ENCODE measurements around the gene C14orf119. TPM values are rescaled to one million over a fixed set of nuclear protein-coding genes. Genes with fewer than 3 reads are reported as not detected.

C14orf119 gene
- total and polyA plus RNA-seq, 9 of the 15 experiments (the other 6 are each of a cell fraction or from before 2014, with no cell fraction given) = 36.7 to 251 (median 51.8) TPM

GRCh38 chr14:23095196-23096108, at the start of gene C14orf119 (continued):
- TF ChIP-seq NR0B1 (IDR thresholded peaks at IDR 0.05; ENCODE audit: partially characterized antibody) (no peak), HBP1 (CRISPR knock-in tag; IDR thresholded peaks at IDR 0.05) (0 out of 2 replicates have a peak, but pooled peaks have one; percentile 19), HMGXB4 (CRISPR knock-in tag; IDR thresholded peaks at IDR 0.05) (no peak), GABPA (tag; conservative IDR thresholded peaks at IDR 0.05; ENCODE audit: low read depth) (peak; percentile 94), PRPF4 (IDR thresholded peaks at IDR 0.05; ENCODE audit: insufficient read depth, low read depth, low read length, poor library complexity, severe bottlenecking) (no peak), CHD7 (IDR thresholded peaks at IDR 0.05; ENCODE audit: low read depth, low read length) (no peak), DLX4 (CRISPR knock-in tag; IDR thresholded peaks at IDR 0.05) (no peak), BRCA1 (IDR thresholded peaks at IDR 0.05) (no peak), BRCA1 (CRISPR knock-in tag; IDR thresholded peaks at IDR 0.05) (no peak)

Measured in K562 (cell line).